HL-60 (cell line): ENCODE measurements around the gene HRAS.

Source experiments
- CTCF ChIP-seq: IDR thresholded peaks from one replicate; pipeline ENCODE4 v1.5.1; 2011; ENCODE audit warnings: low read length, control low read depth, inconsistent platforms; ENCODE audit not compliant: insufficient read depth
- GABPA ChIP-seq: IDR thresholded peaks from 2 replicates; pipeline ENCODE4 v1.6.1; 2012; ENCODE audit warnings: low read depth
- SPI1 ChIP-seq: IDR thresholded peaks from 2 replicates; pipeline ENCODE4 v1.6.1; 2012; ENCODE audit warnings: low read depth, mild to moderate bottlenecking, borderline replicate concordance

GRCh38 chr11:562046-562645, 26.8 kb upstream of the HRAS start:
- no peak for TF ChIP-seq CTCF
- TF ChIP-seq GABPA, result no peak
- no peak for TF ChIP-seq SPI1
